GM19438 (cell line): ENCODE measurements around the gene NUSAP1.
"Not testable (repeated sequence)": the region's sequence is repeated elsewhere in the genome, so short reads cannot be mapped to it uniquely, and the experiment has no call there.

ENCODE experiments used
- ATAC-seq: cut with Tn5 transposase; IDR thresholded peaks from one replicate; pipeline ENCODE4 v1.9.1; 2021; ENCODE audit warnings: low read depth; ENCODE audit not compliant: unreplicated experiment

The NUSAP1 gene

DNA sequence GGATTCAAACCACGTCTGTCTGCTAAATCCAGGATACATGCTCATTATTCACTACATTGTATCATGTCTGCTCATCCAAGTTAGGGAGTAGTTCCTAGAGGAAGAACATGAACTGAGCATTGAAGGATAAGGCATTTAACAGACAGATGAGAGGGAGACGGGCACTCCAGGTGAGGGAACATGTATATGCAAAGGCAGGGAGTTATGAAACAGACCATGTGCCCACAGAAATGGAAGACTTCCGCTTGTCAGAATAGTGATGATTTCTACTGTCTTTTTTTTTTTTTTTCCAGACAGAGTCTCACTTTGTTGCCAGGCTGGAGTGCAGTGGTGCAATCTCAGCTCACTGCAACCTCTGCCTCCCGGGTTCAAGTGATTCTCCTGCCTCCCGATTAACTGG lies 74.7 kb downstream of the NUSAP1 start:
- no peak for ATAC-seq

DNA sequence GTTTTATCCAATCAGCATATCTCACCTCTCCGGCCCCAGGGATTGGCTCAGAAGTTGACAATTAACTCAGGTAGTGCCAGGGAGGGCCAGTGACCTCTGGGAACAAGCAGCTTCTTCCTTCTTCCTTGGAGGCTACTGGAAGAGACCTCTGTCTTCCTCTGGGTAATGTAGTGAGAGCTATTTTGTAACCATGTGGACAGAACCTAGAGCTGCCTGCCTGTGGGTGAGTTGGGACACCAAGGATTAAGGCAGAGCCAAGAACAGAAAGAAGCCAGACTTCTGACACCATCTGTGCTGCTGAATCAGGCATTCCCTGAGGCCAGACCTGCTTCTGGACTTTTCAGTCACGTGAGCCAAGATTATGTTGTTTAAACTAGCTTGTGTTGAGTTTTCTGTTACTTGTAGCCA lies 75.6 kb downstream of the NUSAP1 start:
- no peak for ATAC-seq

DNA sequence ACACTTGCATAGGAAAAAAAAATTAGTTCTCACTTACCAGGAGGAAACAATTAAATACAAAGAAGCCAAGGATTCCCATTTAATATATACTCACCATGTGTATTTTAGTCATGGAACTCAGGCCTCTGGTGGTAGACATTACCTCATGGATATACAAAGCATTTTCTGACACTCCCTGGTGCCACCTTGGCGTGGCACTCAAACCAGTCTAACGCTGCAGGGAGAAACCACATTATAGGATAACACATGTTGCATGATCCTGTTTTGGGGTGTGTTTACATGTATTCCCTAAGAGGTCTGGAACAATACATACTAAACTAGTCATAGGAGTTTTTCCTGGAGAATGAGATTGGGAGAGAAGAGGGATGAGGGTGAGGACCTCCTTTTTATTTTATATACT lies 78.3 kb downstream of the NUSAP1 start:
- ATAC-seq: no peak

DNA sequence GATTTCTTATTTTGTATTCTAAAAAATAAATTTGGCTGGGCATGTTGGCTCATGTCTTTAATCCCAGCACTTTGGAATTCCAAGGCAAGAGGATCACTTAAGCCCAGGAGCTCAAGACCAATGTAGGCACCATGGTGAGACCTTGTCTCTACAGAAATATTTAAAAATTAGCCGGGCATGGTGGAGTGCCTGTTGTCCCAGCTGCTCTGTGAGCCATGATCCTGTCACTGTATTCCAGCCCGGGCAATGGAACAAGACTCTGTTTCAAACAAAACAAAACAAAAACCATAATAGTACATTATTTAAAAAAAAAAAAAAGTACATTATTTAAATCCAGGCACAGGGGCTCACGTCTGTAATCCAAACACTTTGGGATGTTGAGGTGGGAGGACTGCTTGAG lies 78.8 kb downstream of the NUSAP1 start:
- no peak for ATAC-seq

DNA sequence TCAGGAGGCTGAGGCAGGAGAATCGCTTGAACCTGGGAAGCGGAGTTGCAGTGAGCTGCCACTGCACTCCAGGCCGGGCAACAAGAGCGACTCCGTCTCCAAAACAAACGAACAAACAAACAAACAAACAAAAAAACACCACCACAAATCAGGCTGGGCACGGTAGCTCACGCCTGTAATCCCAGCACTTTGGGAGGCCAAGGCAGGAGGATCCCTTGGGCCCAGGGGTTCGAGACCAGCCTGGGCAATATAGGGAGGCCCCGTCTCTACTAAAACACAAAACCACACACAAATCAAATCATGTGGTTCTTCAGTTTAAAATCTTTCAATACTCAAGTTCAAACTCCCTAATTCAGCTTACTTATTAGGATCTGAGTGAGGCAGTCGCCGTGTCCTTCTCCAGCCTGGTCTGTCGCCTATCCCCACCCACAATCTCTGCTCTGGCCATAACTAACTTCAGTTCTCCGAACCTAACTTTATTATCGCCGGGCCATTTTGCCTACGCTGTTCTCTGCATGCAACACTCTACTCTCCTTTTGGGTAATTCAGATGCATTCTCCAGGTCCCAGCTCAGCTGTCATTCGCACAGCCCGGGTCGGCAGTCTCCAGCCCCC lies 83.6 kb downstream of the NUSAP1 start:
- ATAC-seq: no peak

DNA sequence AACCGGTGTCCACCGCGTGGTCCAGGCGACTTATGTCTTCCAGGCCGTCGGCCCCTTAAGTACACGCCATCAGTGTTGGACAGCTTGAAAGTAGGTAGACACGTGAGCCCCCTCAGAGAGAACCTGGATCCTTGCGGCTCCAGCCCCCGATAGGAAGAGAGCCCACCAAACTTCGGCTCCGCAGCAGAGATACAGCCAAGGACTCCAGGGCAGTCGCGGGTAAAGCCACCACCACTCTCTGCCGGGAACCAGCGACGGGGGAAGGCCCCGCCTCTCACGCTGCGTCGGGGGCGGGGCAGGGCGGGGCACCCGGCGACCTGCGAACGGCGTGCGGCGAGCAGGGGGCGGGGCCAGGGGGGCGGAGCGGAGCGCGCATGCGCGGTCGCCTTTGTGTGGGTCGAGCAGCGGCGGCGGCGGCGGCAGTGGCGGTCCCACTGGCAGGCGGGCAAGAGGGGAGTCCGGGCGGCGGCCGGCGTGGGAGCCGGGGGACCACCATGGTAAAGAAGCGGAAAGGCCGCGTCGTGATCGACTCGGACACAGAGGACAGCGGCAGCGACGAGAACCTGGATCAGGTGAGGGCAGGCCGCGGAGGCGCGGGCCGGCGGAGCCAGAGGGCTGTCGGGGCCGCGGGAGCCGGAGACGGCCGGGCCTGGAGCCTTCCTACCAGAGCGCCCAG lies 84.2 kb downstream of the NUSAP1 start, which contains the start of gene RTF1:
Gene RTF1 (plus strand): TSS at position 354 of the 676 bp plus-strand sequence. CDS start 21 bp downstream, at position 375.
- peak; percentile 83 for ATAC-seq

DNA sequence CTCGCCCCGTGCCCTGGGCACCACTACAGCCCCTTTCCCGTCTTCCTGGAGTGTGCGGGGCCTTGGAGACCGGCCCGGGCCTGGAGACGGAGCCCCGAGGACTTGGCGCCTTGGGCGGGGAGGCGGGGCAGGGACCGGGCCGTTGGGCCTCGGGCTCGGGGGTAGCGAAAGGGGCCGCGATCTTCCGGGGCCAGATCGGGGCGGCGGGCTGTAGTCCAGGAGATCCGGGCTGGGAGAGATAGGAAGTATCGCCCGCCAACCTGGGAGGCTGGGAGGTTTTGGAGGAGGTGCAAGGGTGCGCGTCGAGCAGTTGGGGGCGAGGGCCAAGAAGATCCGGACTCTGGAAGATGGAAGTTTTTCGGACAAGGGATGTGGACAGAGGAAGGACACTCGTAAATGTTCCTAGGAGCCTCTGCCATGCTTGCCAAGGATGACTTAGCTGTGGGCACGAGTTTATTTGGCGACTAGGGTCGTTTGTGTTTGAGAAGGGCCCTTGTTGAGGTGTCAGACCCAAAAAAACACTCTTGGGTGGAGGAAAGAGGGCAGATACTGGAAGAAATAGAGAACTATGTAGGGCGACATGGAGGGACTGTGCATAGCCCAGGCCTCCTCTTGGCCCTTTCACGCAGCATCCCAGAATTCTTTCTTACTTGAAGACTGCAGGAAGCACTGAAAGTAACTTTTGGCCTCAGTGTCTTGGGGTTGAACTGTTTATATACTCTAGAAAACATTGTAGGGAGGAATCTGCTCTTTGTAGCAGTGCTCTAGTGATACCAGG lies 84.9 kb downstream of the NUSAP1 start:
- ATAC-seq: peak; percentile 45

DNA sequence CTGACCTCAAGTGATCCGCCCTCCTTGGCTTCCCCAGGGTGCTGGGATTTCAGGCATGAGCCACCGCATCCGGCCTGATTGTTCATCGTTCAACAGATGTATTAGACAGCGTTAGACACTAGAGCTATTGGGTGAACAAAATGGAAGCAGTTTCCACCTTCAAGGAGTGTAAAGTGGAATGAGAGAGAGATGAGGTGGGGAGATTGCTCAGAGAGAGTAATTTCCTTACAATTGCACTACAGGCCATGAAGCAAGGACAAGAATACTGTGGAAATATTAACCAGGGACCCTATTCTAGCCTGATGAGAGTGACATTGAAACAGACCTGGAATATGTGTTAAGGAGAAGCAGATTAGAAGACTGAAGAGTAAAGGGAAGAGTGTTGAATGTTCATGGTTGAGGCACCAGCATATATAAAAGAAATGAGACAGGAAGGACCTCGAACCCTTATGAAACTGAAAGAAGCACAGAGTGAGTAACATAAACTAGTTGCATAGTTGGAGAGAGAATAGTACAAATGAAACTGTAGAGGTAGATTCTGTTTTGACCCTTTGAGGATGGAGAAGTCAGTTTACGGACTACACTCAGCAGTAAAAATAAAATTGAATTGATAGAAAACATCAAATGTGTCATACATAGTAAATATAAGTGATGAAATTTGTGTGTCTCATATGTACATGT lies 91.4 kb downstream of the NUSAP1 start:
- no peak for ATAC-seq

DNA sequence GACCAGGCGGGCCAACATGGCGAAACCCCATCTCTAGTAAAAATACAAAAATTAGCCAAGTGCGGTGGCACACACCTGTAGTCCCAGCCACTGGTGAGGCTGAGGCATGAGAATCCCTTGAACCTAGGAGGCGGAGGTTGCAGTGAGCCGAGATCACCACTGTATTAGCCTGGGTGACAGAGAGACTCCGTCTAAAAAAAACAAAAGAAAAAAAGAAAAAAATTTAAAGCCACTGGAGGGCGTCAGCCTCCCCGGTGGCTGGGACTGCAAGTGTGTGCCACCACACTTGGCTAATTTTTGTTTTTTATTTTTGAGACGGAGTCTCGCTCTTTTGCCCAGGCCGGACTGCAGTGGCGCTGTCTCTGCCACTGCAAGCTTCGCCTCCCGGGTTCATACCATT lies 92.1 kb downstream of the NUSAP1 start:
- no peak for ATAC-seq

DNA sequence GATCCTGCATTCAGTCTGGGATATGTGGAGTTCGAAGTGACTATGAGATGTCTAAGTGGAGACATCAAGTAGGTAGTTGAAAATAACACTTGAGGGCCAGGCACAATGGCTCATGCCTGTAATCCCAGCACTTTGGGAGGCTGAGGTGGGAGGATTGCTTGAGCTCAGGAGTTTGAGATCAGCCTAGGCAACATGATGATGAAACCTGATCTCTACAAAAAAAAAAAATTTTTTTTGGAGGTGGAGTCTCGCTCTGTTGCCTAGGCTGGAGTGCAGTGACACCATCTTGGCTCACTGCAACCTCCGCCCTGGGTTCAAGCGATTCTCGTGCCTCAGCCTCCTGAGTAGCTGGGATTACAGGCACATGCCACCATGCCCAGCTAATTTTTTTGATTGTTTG lies 93.2 kb downstream of the NUSAP1 start:
- not testable (repeated sequence) for ATAC-seq

DNA sequence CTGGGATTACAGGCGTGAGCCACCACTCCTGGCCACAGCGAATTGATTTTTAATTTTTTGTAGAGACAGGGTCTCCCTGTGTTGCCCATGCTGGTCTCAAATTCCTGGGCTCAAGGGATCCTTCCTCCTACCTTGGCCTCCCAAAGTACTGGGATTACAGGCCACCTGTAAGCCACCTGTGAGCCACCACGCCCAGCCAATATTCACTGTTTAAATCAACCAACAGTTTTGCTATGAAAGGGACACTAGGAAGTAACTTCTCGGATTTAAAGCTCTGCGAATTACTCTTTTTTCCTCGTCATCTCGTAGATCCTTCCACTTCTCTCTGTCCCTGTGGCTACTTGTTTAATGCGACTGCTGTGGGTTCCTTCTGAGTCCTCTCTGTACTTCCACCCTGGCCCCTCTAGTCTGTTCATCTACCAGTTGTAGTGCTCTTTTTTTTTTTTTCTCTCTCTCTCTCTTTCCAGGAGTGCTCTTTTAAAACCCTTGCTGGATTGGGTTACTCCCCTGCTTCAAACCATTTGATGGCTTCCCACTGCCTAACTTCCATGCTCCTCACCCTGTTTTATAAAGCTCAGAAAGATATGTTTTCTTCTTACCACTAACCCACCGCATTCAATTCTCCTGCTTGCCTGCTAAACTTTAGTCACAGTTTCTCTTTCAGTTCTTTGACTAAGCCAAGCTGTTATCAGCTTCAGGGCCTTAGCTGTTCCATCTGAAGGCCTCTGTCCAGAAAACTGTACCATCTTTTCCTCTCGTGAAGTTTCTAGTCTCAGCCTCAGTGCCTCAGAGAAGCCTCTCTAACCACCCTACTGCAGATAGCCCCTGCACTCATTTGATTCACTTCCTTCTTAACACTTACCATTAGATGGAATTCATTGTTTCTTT lies 96.6 kb downstream of the NUSAP1 start:
- peak; percentile 87 for ATAC-seq
